C4-2B (cell line): ENCODE measurements around the gene RHD.
"Not testable (repeated sequence)": the region's sequence is repeated elsewhere in the genome, so short reads cannot be mapped to it uniquely, and the experiment has no call there.

Experiments used
- CTCF ChIP-seq: fragments of 450-650 bp; conservative IDR thresholded peaks from 2 replicates; pipeline ENCODE4 v1.5.1; 2017; ENCODE audit warnings: mild to moderate bottlenecking
- ZFX ChIP-seq: fragments of 450-650 bp; IDR thresholded peaks from 2 replicates; pipeline ENCODE4 v1.6.1; 2017

- not testable (repeated sequence) for TF ChIP-seq CTCF, ZFX
These were observed 49.8 kb downstream of the RHD start for GRCh38 chr1:25322127-25322526.
